ENCODE measurements around the gene ASPG. TPM values are rescaled to one million over a fixed set of nuclear protein-coding genes. Genes with fewer than 3 reads are reported as not detected.

ASPG gene
- total RNA-seq (2014; rRNA removed; shearing (Covaris generic)), result not detected in 2 replicates

GRCh38 chr14:104085032-104085888 lies at the start of gene ASPG:
Gene ASPG, plus strand, starts transcription at chr14:104085700. Its CDS starts 71 bp downstream, at chr14:104085771.
- Histone ChIP-seq H3K27me3 (replicated peaks) (peaks cover 9% of the 10 kb centered on the region), H3K4me1 (replicated peaks) (no peaks in the 10 kb centered on the region), H3K36me3 (no peaks in the 10 kb centered on the region), H3K27ac (no peak within 1 kb of the TSS), H3K4me3 (no peak within 1 kb of the TSS), H3K9me3 (replicated peaks) (no peaks in the 10 kb centered on the region)
- no peak for DNase-seq (ENCODE audit: low read depth in 1 of 2, low spot score in 2 of 2)

DNA sequence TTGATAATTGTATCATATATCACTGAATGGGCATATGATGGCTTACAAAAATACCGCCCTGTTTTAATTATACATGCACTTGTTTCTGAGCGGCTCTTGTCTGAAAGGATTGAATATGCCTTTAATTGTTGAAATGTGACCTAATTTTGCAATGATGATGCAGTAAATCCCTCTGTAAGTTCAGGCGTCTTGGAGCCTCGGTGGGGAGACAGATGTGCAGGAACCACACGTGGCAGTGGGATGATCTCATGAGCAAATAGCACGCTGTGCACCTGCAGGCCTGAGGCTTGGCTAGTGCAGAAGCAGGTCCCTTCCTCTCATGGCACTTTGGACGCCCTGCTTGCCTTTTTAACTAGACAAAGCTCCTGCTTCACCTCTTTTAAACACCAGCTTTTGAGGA lies 49.3 kb upstream of the ASPG start:
- Histone ChIP-seq H3K27ac (no peak overlapping the region), H3K4me3 (no peak overlapping the region), H3K9me3 (replicated peaks) (no peaks in the 10 kb centered on the region), H3K36me3 (no peaks in the 10 kb centered on the region), H3K27me3 (replicated peaks) (no peaks in the 10 kb centered on the region), H3K4me1 (replicated peaks) (no peaks in the 10 kb centered on the region)
- no peak for DNase-seq (ENCODE audit: low read depth in 1 of 2, low spot score in 2 of 2)

GRCh38 chr14:104037074-104037473 lies 48.4 kb upstream of the ASPG start:
- DNase-seq (ENCODE audit: low read depth in 1 of 2, low spot score in 2 of 2), result no peak
- Histone ChIP-seq H3K9me3 (replicated peaks) (no peaks in the 10 kb centered on the region), H3K4me3 (no peak overlapping the region), H3K36me3 (no peaks in the 10 kb centered on the region), H3K27ac (no peak overlapping the region), H3K4me1 (replicated peaks) (no peaks in the 10 kb centered on the region), H3K27me3 (replicated peaks) (no peaks in the 10 kb centered on the region)

DNA sequence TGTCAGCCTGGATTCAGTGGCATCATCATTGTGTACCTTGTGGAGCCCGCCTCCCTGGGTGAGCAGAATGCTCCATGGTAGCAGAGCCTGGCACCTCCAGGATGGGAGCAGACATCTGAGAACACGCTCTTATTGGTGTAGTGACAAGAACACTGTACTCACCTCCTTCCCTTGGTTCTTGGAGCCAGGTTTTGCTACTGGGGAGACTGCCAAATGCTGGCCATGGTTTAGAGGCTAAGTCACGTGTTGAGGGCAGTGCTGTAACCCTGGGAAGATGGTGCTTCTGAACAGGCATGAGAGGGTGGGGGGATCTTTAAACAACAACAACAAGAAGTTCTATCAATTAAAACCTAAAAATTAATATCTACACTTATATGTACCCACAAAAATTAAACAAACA lies 47.6 kb upstream of the ASPG start:
- Histone ChIP-seq H3K9me3 (replicated peaks) (no peaks in the 10 kb centered on the region), H3K27me3 (replicated peaks) (no peaks in the 10 kb centered on the region), H3K4me1 (replicated peaks) (no peaks in the 10 kb centered on the region), H3K4me3 (no peak overlapping the region), H3K27ac (no peak overlapping the region), H3K36me3 (no peaks in the 10 kb centered on the region)
- no peak for DNase-seq (ENCODE audit: low read depth in 1 of 2, low spot score in 2 of 2)

GRCh38 chr14:104039214-104039613 lies 46.3 kb upstream of the ASPG start:
- Histone ChIP-seq H3K9me3 (replicated peaks) (no peaks in the 10 kb centered on the region), H3K27ac (no peak overlapping the region), H3K4me3 (no peak overlapping the region), H3K36me3 (no peaks in the 10 kb centered on the region), H3K27me3 (replicated peaks) (no peaks in the 10 kb centered on the region), H3K4me1 (replicated peaks) (no peaks in the 10 kb centered on the region)
- DNase-seq (ENCODE audit: low read depth in 1 of 2, low spot score in 2 of 2), result no peak

DNA sequence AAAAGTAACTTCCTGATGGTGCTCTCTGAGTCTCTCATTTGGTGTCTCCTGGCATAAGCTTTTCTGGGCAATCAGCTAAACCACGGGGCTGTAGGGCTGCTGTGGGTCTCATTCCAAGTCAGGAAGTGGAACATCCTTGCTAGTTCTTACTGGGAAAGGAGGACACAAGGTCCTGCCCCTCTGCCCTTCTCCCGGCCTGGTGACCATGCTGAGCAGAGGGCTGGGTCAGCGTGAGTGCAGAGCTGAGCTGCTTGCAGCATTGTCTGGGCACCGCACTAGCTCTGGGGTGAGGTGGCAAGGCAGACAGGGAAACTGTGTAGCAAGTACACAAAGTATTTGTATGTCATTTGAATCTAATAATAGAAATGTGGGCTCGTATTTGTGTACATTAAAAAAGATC lies 45.0 kb upstream of the ASPG start:
- no peaks in the 10 kb centered on the region for H3K27me3 ChIP-seq (replicated peaks)
- no peak for DNase-seq (ENCODE audit: low read depth in 1 of 2, low spot score in 2 of 2)
- no peaks in the 10 kb centered on the region for H3K4me1 ChIP-seq (replicated peaks)
- H3K4me3 ChIP-seq, result no peak overlapping the region
- H3K27ac ChIP-seq, result no peak overlapping the region
- H3K36me3 ChIP-seq, result no peaks in the 10 kb centered on the region
- H3K9me3 ChIP-seq (replicated peaks), result no peaks in the 10 kb centered on the region

GRCh38 chr14:104041430-104042104 lies 43.9 kb upstream of the ASPG start:
- H3K27ac ChIP-seq, result no peak overlapping the region
- no peak for DNase-seq (ENCODE audit: low read depth in 1 of 2, low spot score in 2 of 2)

GRCh38 chr14:104044016-104044415 lies 41.5 kb upstream of the ASPG start:
- DNase-seq (ENCODE audit: low read depth in 1 of 2, low spot score in 2 of 2), result no peak
- no peaks in the 10 kb centered on the region for H3K36me3 ChIP-seq
- no peaks in the 10 kb centered on the region for H3K9me3 ChIP-seq (replicated peaks)
- no peak overlapping the region for H3K4me3 ChIP-seq
- H3K27me3 ChIP-seq (replicated peaks), result no peaks in the 10 kb centered on the region
- H3K4me1 ChIP-seq (replicated peaks), result no peaks in the 10 kb centered on the region
- no peak overlapping the region for H3K27ac ChIP-seq

More at GRCh38 chr14:104041430-104042104, 43.9 kb upstream of the ASPG start:
- no peaks in the 10 kb centered on the region for H3K9me3 ChIP-seq (replicated peaks)
- no peaks in the 10 kb centered on the region for H3K4me1 ChIP-seq (replicated peaks)
- H3K27me3 ChIP-seq (replicated peaks), result no peaks in the 10 kb centered on the region
- no peak overlapping the region for H3K4me3 ChIP-seq
- H3K36me3 ChIP-seq, result no peaks in the 10 kb centered on the region

- H3K9me3 ChIP-seq (replicated peaks), result no peaks in the 10 kb centered on the region
- H3K4me1 ChIP-seq (replicated peaks), result no peaks in the 10 kb centered on the region
- DNase-seq (ENCODE audit: low read depth in 1 of 2, low spot score in 2 of 2), result no peak
- H3K27me3 ChIP-seq (replicated peaks), result no peaks in the 10 kb centered on the region
- H3K4me3 ChIP-seq, result no peak overlapping the region
- no peak overlapping the region for H3K27ac ChIP-seq
- H3K36me3 ChIP-seq, result no peaks in the 10 kb centered on the region
These were observed 37.7 kb upstream of the ASPG start for GRCh38 chr14:104047761-104048160.

GRCh38 chr14:104048758-104049507 lies 36.6 kb upstream of the ASPG start:
- Histone ChIP-seq H3K4me3 (no peak overlapping the region), H3K36me3 (no peaks in the 10 kb centered on the region), H3K27me3 (replicated peaks) (no peaks in the 10 kb centered on the region), H3K9me3 (replicated peaks) (no peaks in the 10 kb centered on the region), H3K27ac (no peak overlapping the region), H3K4me1 (replicated peaks) (no peaks in the 10 kb centered on the region)
- DNase-seq (ENCODE audit: low read depth in 1 of 2, low spot score in 2 of 2), result no peak

GRCh38 chr14:104049576-104050240 lies 35.8 kb upstream of the ASPG start:
- Histone ChIP-seq H3K27me3 (replicated peaks) (no peaks in the 10 kb centered on the region), H3K9me3 (replicated peaks) (no peaks in the 10 kb centered on the region), H3K36me3 (no peaks in the 10 kb centered on the region), H3K4me1 (replicated peaks) (no peaks in the 10 kb centered on the region), H3K4me3 (no peak overlapping the region), H3K27ac (no peak overlapping the region)
- no peak for DNase-seq (ENCODE audit: low read depth in 1 of 2, low spot score in 2 of 2)

GRCh38 chr14:104051092-104051813 lies 34.2 kb upstream of the ASPG start:
- no peak overlapping the region for H3K4me3 ChIP-seq
- H3K9me3 ChIP-seq (replicated peaks), result no peaks in the 10 kb centered on the region
- no peaks in the 10 kb centered on the region for H3K27me3 ChIP-seq (replicated peaks)
- no peak overlapping the region for H3K27ac ChIP-seq
- no peak for DNase-seq (ENCODE audit: low read depth in 1 of 2, low spot score in 2 of 2)
- H3K4me1 ChIP-seq (replicated peaks), result no peaks in the 10 kb centered on the region
- no peaks in the 10 kb centered on the region for H3K36me3 ChIP-seq

Measured in SJSA1 (cell line).